ENCODE data around the gene TRIM5.
A peak's percentile ranks its signal among the peaks of the same experiment; 100 is the strongest.
"Not testable (repeated sequence)": the region's sequence is repeated elsewhere in the genome, so short reads cannot be mapped to it uniquely, and the experiment has no call there.

The TRIM5 gene

GRCh38 chr11:5701055-5701577 lies 16.2 kb upstream of the TRIM5 start:
- Histone ChIP-seq H3K36me3 (ENCODE audit: control insufficient read depth, insufficient read depth, low read length) (no peaks in the 10 kb centered on the region), H3K9me3 (ENCODE audit: control insufficient read depth, low read length) (no peaks in the 10 kb centered on the region), H3K27ac (ENCODE audit: low read depth, low read length, severe bottlenecking) (no peak overlapping the region), H3K4me3 (ENCODE audit: extremely low read depth, insufficient read depth, low read length, poor library complexity, severe bottlenecking) (no peak overlapping the region), H3K4me1 (ENCODE audit: control insufficient read depth, insufficient read depth, low read length, poor library complexity, severe bottlenecking) (peaks cover 3% of the 10 kb centered on the region)
- 62 to 69% methylated on average over 2 of the region's 3 CpGs for WGBS, 2 experiments (ENCODE audit: insufficient coverage in 2 of 2)

- WGBS, 2 experiments (ENCODE audit: insufficient coverage in 2 of 2) = 67% methylated on average over 4 of the region's 10 CpGs; no CpG with 5 or more reads in 1 of the 2 experiments
- Histone ChIP-seq H3K9me3 (ENCODE audit: control insufficient read depth, low read length) (no peaks in the 10 kb centered on the region), H3K27ac (ENCODE audit: low read depth, low read length, severe bottlenecking) (no peak overlapping the region), H3K4me1 (ENCODE audit: control insufficient read depth, insufficient read depth, low read length, poor library complexity, severe bottlenecking) (peaks cover 3% of the 10 kb centered on the region), H3K36me3 (ENCODE audit: control insufficient read depth, insufficient read depth, low read length) (no peaks in the 10 kb centered on the region), H3K4me3 (ENCODE audit: extremely low read depth, insufficient read depth, low read length, poor library complexity, severe bottlenecking) (no peak overlapping the region)
These were observed 15.7 kb upstream of the TRIM5 start for GRCh38 chr11:5700421-5701054.

GRCh38 chr11:5698281-5698680 lies 13.4 kb upstream of the TRIM5 start:
- WGBS, 2 experiments (ENCODE audit: insufficient coverage in 2 of 2) = 85 to 100% methylated on average over 4 of the region's 7 CpGs
- no peak overlapping the region for H3K4me3 ChIP-seq (ENCODE audit: extremely low read depth, insufficient read depth, low read length, poor library complexity, severe bottlenecking)
- peaks cover 3% of the 10 kb centered on the region for H3K4me1 ChIP-seq (ENCODE audit: control insufficient read depth, insufficient read depth, low read length, poor library complexity, severe bottlenecking)
- H3K9me3 ChIP-seq (ENCODE audit: control insufficient read depth, low read length) = no peaks in the 10 kb centered on the region
- no peak overlapping the region for H3K27ac ChIP-seq (ENCODE audit: low read depth, low read length, severe bottlenecking)
- H3K36me3 ChIP-seq (ENCODE audit: control insufficient read depth, insufficient read depth, low read length) = no peaks in the 10 kb centered on the region

GRCh38 chr11:5696210-5696609 lies 11.3 kb upstream of the TRIM5 start:
- Histone ChIP-seq H3K27ac (ENCODE audit: low read depth, low read length, severe bottlenecking) (no peak overlapping the region), H3K4me3 (ENCODE audit: extremely low read depth, insufficient read depth, low read length, poor library complexity, severe bottlenecking) (no peak overlapping the region), H3K9me3 (ENCODE audit: control insufficient read depth, low read length) (no peaks in the 10 kb centered on the region), H3K36me3 (ENCODE audit: control insufficient read depth, insufficient read depth, low read length) (no peaks in the 10 kb centered on the region), H3K4me1 (ENCODE audit: control insufficient read depth, insufficient read depth, low read length, poor library complexity, severe bottlenecking) (peaks cover 3% of the 10 kb centered on the region)
- WGBS, 2 experiments (ENCODE audit: insufficient coverage in 2 of 2) = 97 to 100% methylated on average over 2 of the region's 2 CpGs

- 100% methylated on average over 1 of the region's 1 CpG for WGBS, 2 experiments (ENCODE audit: insufficient coverage in 2 of 2)
- Histone ChIP-seq H3K27ac (ENCODE audit: low read depth, low read length, severe bottlenecking) (no peak overlapping the region), H3K4me3 (ENCODE audit: extremely low read depth, insufficient read depth, low read length, poor library complexity, severe bottlenecking) (no peak overlapping the region), H3K9me3 (ENCODE audit: control insufficient read depth, low read length) (no peaks in the 10 kb centered on the region), H3K4me1 (ENCODE audit: control insufficient read depth, insufficient read depth, low read length, poor library complexity, severe bottlenecking) (peaks cover 3% of the 10 kb centered on the region), H3K36me3 (ENCODE audit: control insufficient read depth, insufficient read depth, low read length) (no peaks in the 10 kb centered on the region)
These were observed 10.7 kb upstream of the TRIM5 start for GRCh38 chr11:5695580-5695979.

- H3K9me3 ChIP-seq (ENCODE audit: control insufficient read depth, low read length) = peaks cover 4% of the 10 kb centered on the region
- peaks cover 11% of the 10 kb centered on the region for H3K4me1 ChIP-seq (ENCODE audit: control insufficient read depth, insufficient read depth, low read length, poor library complexity, severe bottlenecking)
- no peaks in the 10 kb centered on the region for H3K36me3 ChIP-seq (ENCODE audit: control insufficient read depth, insufficient read depth, low read length)
- H3K27ac ChIP-seq (ENCODE audit: low read depth, low read length, severe bottlenecking) = no peak overlapping the region
- no peak overlapping the region for H3K4me3 ChIP-seq (ENCODE audit: extremely low read depth, insufficient read depth, low read length, poor library complexity, severe bottlenecking)
- 100% methylated on average over 1 of the region's 1 CpG; no CpG with 5 or more reads in 1 of the 2 experiments for WGBS, 2 experiments (ENCODE audit: insufficient coverage in 2 of 2)
These were observed 9.8 kb upstream of the TRIM5 start for GRCh38 chr11:5694642-5695041.

- H3K4me3 ChIP-seq (ENCODE audit: extremely low read depth, insufficient read depth, low read length, poor library complexity, severe bottlenecking) = no peak overlapping the region
- no peak overlapping the region for H3K27ac ChIP-seq (ENCODE audit: low read depth, low read length, severe bottlenecking)
- H3K9me3 ChIP-seq (ENCODE audit: control insufficient read depth, low read length) = peaks cover 4% of the 10 kb centered on the region
- no CpG with 5 or more reads among the region's 3 CpGs for WGBS, 2 experiments (ENCODE audit: insufficient coverage in 2 of 2)
- no peaks in the 10 kb centered on the region for H3K36me3 ChIP-seq (ENCODE audit: control insufficient read depth, insufficient read depth, low read length)
- H3K4me1 ChIP-seq (ENCODE audit: control insufficient read depth, insufficient read depth, low read length, poor library complexity, severe bottlenecking) = peaks cover 13% of the 10 kb centered on the region
These were observed 7.1 kb upstream of the TRIM5 start for GRCh38 chr11:5691964-5692361.

- whole genome bisulfite sequencing, 2 experiments (ENCODE audit: insufficient coverage in 2 of 2) = 97 to 100% methylated on average over 2 of the region's 12 CpGs
- Histone ChIP-seq H3K4me1 (ENCODE audit: control insufficient read depth, insufficient read depth, low read length, poor library complexity, severe bottlenecking) (peaks cover 13% of the 10 kb centered on the region), H3K27ac (ENCODE audit: low read depth, low read length, severe bottlenecking) (peak overlapping the region; percentile 36)
- H3K9me3 ChIP-seq (ENCODE audit: control insufficient read depth, low read length); H3K36me3 ChIP-seq (ENCODE audit: control insufficient read depth, insufficient read depth, low read length); H3K4me3 ChIP-seq (ENCODE audit: extremely low read depth, insufficient read depth, low read length, poor library complexity, severe bottlenecking): not testable (repeated sequence)
These were observed 6.5 kb upstream of the TRIM5 start for GRCh38 chr11:5691238-5691963.

- Histone ChIP-seq H3K4me1 (ENCODE audit: control insufficient read depth, insufficient read depth, low read length, poor library complexity, severe bottlenecking) (peaks cover 14% of the 10 kb centered on the region), H3K36me3 (ENCODE audit: control insufficient read depth, insufficient read depth, low read length) (no peaks in the 10 kb centered on the region), H3K9me3 (ENCODE audit: control insufficient read depth, low read length) (peaks cover 4% of the 10 kb centered on the region), H3K4me3 (ENCODE audit: extremely low read depth, insufficient read depth, low read length, poor library complexity, severe bottlenecking) (no peak overlapping the region), H3K27ac (ENCODE audit: low read depth, low read length, severe bottlenecking) (peak overlapping the region; percentile 36)
- WGBS, 2 experiments (ENCODE audit: insufficient coverage in 2 of 2) = 96 to 100% methylated on average over 4 of the region's 5 CpGs
These were observed 5.9 kb upstream of the TRIM5 start for GRCh38 chr11:5690736-5691135.

- H3K27ac ChIP-seq (ENCODE audit: low read depth, low read length, severe bottlenecking) = peak overlapping the region; percentile 45
- no peaks in the 10 kb centered on the region for H3K36me3 ChIP-seq (ENCODE audit: control insufficient read depth, insufficient read depth, low read length)
- WGBS, 2 experiments (ENCODE audit: insufficient coverage in 2 of 2) = 35 to 50% methylated on average over 1 to 2 of the region's 5 CpGs
- peaks cover 16% of the 10 kb centered on the region for H3K4me1 ChIP-seq (ENCODE audit: control insufficient read depth, insufficient read depth, low read length, poor library complexity, severe bottlenecking)
- H3K4me3 ChIP-seq (ENCODE audit: extremely low read depth, insufficient read depth, low read length, poor library complexity, severe bottlenecking) = no peak overlapping the region
- peaks cover 4% of the 10 kb centered on the region for H3K9me3 ChIP-seq (ENCODE audit: control insufficient read depth, low read length)
These were observed 5.3 kb upstream of the TRIM5 start for GRCh38 chr11:5690216-5690615.

GRCh38 chr11:5689551-5689983 lies 4.7 kb upstream of the TRIM5 start, which contains the start of gene TRIM22:
Gene TRIM22, plus strand, starts transcription at chr11:5689790. Its CDS starts 6,443 bp downstream, at chr11:5696233.
- no peaks in the 10 kb centered on the region for H3K36me3 ChIP-seq (ENCODE audit: control insufficient read depth, insufficient read depth, low read length)
- peaks cover 16% of the 10 kb centered on the region for H3K4me1 ChIP-seq (ENCODE audit: control insufficient read depth, insufficient read depth, low read length, poor library complexity, severe bottlenecking)
- H3K4me3 ChIP-seq (ENCODE audit: extremely low read depth, insufficient read depth, low read length, poor library complexity, severe bottlenecking) = no peak within 1 kb of the TSS
- H3K9me3 ChIP-seq (ENCODE audit: control insufficient read depth, low read length) = peaks cover 4% of the 10 kb centered on the region
- 70% methylated on average over 2 of the region's 2 CpGs; no CpG with 5 or more reads in 1 of the 2 experiments for WGBS, 2 experiments (ENCODE audit: insufficient coverage in 2 of 2)
- peak within 1 kb of the TSS; percentile 45 for H3K27ac ChIP-seq (ENCODE audit: low read depth, low read length, severe bottlenecking)
